Peyer's patch (tissue), 4 donors: ENCODE data around the gene SENP2.

Experiments
- CTCF ChIP-seq, 6 experiments: fragments of 450-650 bp in 4 of 6; fragments of 200-600 bp in 2 of 6; sonication (generic) in 1 of 6; IDR thresholded peaks; one replicate each; pipeline ENCODE4 v1.5.1; 2017 to 2019; ENCODE audit warnings: antibody characterized with exemption in 6 of 6, mild to moderate bottlenecking in 3 of 6, moderate library complexity in 1 of 6
- POLR2A ChIP-seq, 2 donors: fragments of 450-650 bp; IDR thresholded peaks; one replicate each; pipeline ENCODE4 v1.5.1; 2017; ENCODE audit warnings: antibody characterized with exemption in 2 of 2, mild to moderate bottlenecking in 2 of 2, moderate library complexity in 2 of 2

GRCh38 chr3:185560676-185561075 is 25.4 kb upstream of the SENP2 start:
- no peak for TF ChIP-seq CTCF (IDR thresholded peaks at IDR 0.05)
- no peak for TF ChIP-seq POLR2A (IDR thresholded peaks at IDR 0.05)
